Fibroblast of the aortic adventitia (primary cell): Measurements from ENCODE around the gene PIEZO2. TPM values are rescaled to one million over a fixed set of nuclear protein-coding genes. Genes with fewer than 3 reads are reported as not detected.

Experiments
- DNase-seq: peaks from one replicate; pipeline ENCODE4 v3.0.0-alpha.2; 2010; ENCODE audit warnings: low read depth
- H3K4me3 ChIP-seq: 2 replicates; pipeline ENCODE4 v1.5.1; 2011; ENCODE audit warnings: low read depth, mild to moderate bottlenecking, control low read depth, low read length, moderate library complexity
- total RNA-seq: library from RNA; depleted of rRNA; stranded (reverse); fragments of >200 nt; gene quantifications from 2 replicates; pipeline ENCODE4 v1.2.3, GENCODE V29; 2012; ENCODE audit warnings: low replicate concordance
- TF ChIP-seq, protein P1 (sequence below): IDR thresholded peaks from 2 replicates; pipeline ENCODE4 v1.5.1; 2011; ENCODE audit warnings: mild to moderate bottlenecking, low read length, control low read depth, inconsistent platforms; ENCODE audit not compliant: insufficient read depth

Gene PIEZO2
- total RNA-seq, 1 donor, result 1.6 TPM

DNA sequence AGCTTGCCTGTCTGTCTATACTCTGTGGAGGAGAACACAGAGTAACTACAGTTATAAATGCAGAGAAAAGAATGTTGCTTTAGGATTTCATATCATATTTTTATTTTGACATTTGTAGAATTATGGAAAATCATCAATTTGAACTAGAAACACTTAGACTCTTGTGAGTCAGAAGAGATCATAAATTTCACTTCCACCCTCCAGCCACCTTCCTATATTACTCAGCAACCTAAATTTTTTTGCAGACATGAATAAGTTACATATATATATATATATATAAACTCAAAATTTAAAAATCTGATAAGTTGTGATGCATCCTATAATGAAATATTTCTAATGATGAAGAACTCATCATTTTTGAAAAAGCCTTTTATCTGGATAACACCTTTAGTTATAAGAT lies 172.3 kb downstream of the PIEZO2 start:
- DNase-seq, result no peak
- TF ChIP-seq, protein P1, sequence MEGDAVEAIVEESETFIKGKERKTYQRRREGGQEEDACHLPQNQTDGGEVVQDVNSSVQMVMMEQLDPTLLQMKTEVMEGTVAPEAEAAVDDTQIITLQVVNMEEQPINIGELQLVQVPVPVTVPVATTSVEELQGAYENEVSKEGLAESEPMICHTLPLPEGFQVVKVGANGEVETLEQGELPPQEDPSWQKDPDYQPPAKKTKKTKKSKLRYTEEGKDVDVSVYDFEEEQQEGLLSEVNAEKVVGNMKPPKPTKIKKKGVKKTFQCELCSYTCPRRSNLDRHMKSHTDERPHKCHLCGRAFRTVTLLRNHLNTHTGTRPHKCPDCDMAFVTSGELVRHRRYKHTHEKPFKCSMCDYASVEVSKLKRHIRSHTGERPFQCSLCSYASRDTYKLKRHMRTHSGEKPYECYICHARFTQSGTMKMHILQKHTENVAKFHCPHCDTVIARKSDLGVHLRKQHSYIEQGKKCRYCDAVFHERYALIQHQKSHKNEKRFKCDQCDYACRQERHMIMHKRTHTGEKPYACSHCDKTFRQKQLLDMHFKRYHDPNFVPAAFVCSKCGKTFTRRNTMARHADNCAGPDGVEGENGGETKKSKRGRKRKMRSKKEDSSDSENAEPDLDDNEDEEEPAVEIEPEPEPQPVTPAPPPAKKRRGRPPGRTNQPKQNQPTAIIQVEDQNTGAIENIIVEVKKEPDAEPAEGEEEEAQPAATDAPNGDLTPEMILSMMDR, result no peak
- H3K4me3 ChIP-seq, result no peak overlapping the region

GRCh38 chr18:10973567-10974203 lies 175.7 kb downstream of the PIEZO2 start:
- DNase-seq, result peak; percentile 26
- TF ChIP-seq, protein P1, result no peak

GRCh38 chr18:10971717-10972116 lies 177.7 kb downstream of the PIEZO2 start:
- no peak for DNase-seq
- TF ChIP-seq, protein P1, result no peak

More at GRCh38 chr18:10973567-10974203, 175.7 kb downstream of the PIEZO2 start:
- no peak overlapping the region for H3K4me3 ChIP-seq

DNA sequence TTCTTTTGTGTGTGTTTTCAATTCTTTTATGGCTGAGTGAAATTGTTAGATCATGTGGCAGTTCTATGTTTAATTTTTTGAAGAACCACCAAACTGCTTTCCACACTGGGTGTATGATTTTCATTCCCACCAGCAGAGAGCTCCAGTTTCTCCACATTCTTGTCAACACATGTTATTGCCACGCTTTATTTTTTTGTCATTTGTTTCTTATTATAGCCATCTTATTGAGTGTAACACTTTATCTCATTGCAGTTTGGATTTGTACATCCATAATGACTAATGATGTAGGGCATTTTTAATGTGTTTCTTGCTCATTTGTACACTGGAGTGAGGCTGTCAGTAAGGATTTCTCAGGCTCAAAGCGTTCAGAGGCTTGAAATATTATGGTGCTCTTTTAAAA lies 184.2 kb downstream of the PIEZO2 start:
- peak; percentile 21 for DNase-seq

More at GRCh38 chr18:10971717-10972116, 177.7 kb downstream of the PIEZO2 start:
- H3K4me3 ChIP-seq, result no peak overlapping the region

DNA sequence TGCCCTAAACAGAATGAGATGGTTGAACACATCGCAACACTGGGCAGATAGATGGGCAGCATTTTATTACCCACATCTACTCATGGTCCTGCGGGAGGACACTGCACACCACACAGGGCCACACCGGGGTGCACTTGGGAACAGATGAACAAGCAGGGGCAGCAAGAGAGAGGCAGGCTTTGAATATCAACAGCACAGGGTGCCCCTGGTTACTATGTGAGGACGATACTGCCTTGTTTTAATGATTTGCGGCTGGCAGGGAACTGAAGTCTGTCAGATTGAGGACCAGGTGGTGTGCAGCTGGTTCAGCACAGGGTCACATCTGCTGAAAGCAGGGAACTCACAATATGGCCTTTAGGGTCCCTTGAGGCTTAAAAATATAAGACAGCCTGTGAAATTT lies 195.7 kb downstream of the PIEZO2 start:
- TF ChIP-seq, protein P1, result no peak
- DNase-seq, result no peak

More for the DNA sequence above, 184.2 kb downstream of the PIEZO2 start:
- H3K4me3 ChIP-seq, result no peak overlapping the region
- TF ChIP-seq, protein P1, result peak; percentile 5

DNA sequence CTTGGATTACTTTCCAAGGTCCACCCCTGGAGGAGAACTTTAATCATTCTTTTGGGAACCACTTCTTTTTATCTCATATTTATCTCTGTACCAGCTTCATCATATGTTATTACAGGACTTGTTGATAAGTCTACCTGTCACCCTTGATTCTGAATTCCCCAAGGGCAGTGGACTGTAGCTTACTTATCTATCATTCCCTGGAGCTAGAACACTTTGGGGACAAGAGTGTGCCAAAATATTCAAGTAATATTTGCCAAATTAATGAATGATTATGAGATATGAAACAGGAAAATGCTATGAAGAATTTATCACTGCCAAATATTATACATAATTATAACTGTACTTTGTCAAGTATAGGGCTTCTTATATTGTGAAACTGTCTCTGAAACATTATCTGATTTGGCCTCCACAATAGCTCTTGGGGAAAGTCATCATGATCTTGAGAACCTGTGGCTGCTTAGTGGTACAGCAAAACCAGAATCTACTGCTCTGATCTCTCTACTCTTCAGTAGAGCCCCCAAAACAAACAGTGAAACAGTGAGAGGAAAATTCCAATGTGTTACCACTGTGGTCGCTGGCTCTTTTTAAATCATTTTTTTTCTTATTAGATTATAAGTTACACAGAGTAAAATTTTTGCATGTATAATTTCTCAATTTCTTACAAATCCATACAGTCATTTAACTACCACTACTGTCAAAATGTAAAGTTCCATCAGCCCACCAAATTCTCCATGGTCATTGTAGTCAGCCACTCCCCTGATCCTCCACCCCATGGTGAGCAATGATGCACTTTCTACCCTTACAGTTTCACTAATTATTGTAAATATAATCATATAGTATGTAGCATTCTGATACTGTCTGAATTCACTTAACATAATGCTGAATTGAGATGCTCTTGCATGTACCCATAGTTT lies 197.5 kb downstream of the PIEZO2 start:
- TF ChIP-seq, protein P1, result no peak
- DNase-seq, result peak; percentile 29
- no peak overlapping the region for H3K4me3 ChIP-seq

More for the DNA sequence above, 195.7 kb downstream of the PIEZO2 start:
- no peak overlapping the region for H3K4me3 ChIP-seq
